NCI-H2107 treated with DMSO at 0.1 percent for 48 hours (cell line): ENCODE results near the gene LIN9.

Experiments
- DNase-seq: peaks from one replicate; lab custom pipeline; 2025; ENCODE audit not compliant: unreplicated experiment; lab: John Stamatoyannopoulos, UW

Gene LIN9

DNA sequence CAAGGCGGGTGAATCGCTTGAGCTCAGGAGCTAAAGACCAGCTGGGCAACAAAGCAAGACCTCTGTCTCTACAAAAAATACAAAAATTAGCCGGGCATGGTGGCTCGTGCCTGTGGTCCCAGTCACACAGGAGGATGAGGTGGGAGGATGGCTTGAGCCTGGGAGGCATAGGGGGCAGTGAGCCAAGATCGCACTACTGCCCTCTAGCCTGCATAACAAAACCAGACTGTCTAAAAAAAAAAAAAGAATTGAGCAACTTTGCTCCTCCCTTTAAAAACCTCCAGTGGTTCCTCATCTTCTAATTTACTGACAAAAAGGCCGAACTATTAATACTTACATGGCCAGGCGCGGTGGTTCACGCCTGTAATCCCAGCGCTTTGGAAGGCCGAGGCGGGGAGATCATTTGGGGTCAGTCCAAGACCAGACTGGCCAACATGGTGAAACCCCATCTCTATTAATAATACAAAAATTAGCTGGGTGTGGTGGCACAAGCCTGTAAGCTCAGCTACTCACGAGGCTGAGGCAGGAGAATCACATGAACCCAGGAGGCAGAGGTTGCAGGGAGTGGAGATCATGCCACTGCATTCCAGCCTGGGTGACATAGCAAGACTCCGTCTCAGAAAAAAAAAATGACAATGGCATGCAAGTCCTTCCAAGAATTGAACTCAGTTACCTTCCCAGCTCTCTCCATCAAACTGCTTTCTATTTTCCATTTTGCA is 126.8 kb downstream of the LIN9 start:
- no peak for DNase-seq
